ENCODE measurements around the gene SPRED1. TPM values are rescaled to one million over a fixed set of nuclear protein-coding genes. Genes with fewer than 3 reads are reported as not detected.

The SPRED1 gene
- total and polyA plus RNA-seq, 2 of the 4 experiments (the other 2 are of a cell fraction) = 6.6 to 17.9 TPM

GRCh38 chr15:38263251-38263650, 10.6 kb downstream of the SPRED1 start:
- Histone ChIP-seq H2BK20ac (ENCODE audit: low read depth, low read length) (no peak overlapping the region), H3K27me3 (ENCODE audit: control insufficient read depth, insufficient read depth, low read length) (no peaks in the 10 kb centered on the region), H3K27ac (ENCODE audit: insufficient read depth, low read length) (no peak overlapping the region), H2AK5ac (ENCODE audit: low read depth, low read length) (no peak overlapping the region), H3K9me3 (ENCODE audit: control insufficient read depth, insufficient read depth, low read length) (no peaks in the 10 kb centered on the region), H4K91ac (ENCODE audit: insufficient read depth, low read depth, low read length) (no peak overlapping the region), H2AFZ (replicated peaks; ENCODE audit: low read length, poor library complexity) (no peak overlapping the region), H3K9me1 (ENCODE audit: insufficient read depth, low read length) (peaks cover 11% of the 10 kb centered on the region), H3K23ac (ENCODE audit: low read depth, low read length) (no peak overlapping the region), H2BK120ac (ENCODE audit: low read depth, low read length) (no peak overlapping the region), H3K18ac (ENCODE audit: low read depth, low read length) (no peak overlapping the region), H3K14ac (replicated peaks; ENCODE audit: low read depth, low read length) (no peak overlapping the region), H2BK15ac (ENCODE audit: low read depth, low read length) (no peak overlapping the region), H3K4me3 (ENCODE audit: insufficient read depth, low read depth, low read length) (no peak overlapping the region), H3K4ac (ENCODE audit: low read depth, low read length) (no peak overlapping the region), H3K79me1 (ENCODE audit: low read depth in 1 of 2, low read length in 2 of 2) (peaks cover 2 to 55% of the 10 kb centered on the region in 2 experiments; a peak in 3 of 4 replicates), H3K4me2 (ENCODE audit: low read depth, low read length) (no peak overlapping the region), H2BK5ac (ENCODE audit: low read depth, low read length, poor library complexity, severe bottlenecking) (no peak overlapping the region), H4K8ac (ENCODE audit: low read depth in 2 of 2, low read length in 2 of 2) (no peak overlapping the region), H3K36me3 (ENCODE audit: control insufficient read depth, insufficient read depth, low read length) (no peaks in the 10 kb centered on the region), H4K5ac (ENCODE audit: low read depth, low read length) (no peak overlapping the region), H3K9ac (ENCODE audit: low read depth, low read length) (no peak overlapping the region), H2AK9ac (replicated peaks; ENCODE audit: low read depth, low read length, poor library complexity) (no peak overlapping the region), H3K56ac (ENCODE audit: extremely low read depth, insufficient read depth, low read length) (no peak overlapping the region), H3K4me1 (ENCODE audit: control insufficient read depth, insufficient read depth, low read length) (peaks cover 16% of the 10 kb centered on the region; the same call in 1 of the 2 replicates), H4K20me1 (ENCODE audit: insufficient read depth, low read length) (peaks cover 82% of the 10 kb centered on the region)
- DNase-seq = no peak
- CTCF ChIA-PET = no interaction called here
- WGBS, 2 experiments (ENCODE audit: extremely low coverage in 2 of 2, insufficient read length in 1 of 2) = 100% methylated on average over 1 of the region's 3 CpGs; no CpG with 5 or more reads in 1 of the 2 experiments
- ATAC-seq (ENCODE audit: low read depth) = no peak
- TF ChIP-seq MXI1 (IDR thresholded peaks at IDR 0.05; ENCODE audit: borderline replicate concordance, low read depth, low read length) (no peak), SMC3 (IDR thresholded peaks at IDR 0.05; ENCODE audit: low read depth, low read length) (no peak), ELK1 (IDR thresholded peaks at IDR 0.05; ENCODE audit: borderline replicate concordance, low read depth, low read length) (no peak), POLR2A (IDR thresholded peaks at IDR 0.05; ENCODE audit: low read depth, low read length) (no peak), CEBPB (IDR thresholded peaks at IDR 0.05; ENCODE audit: low read depth, low read length) (no peak), MAZ (IDR thresholded peaks at IDR 0.05; ENCODE audit: borderline replicate concordance, low read depth, low read length) (no peak), CHD1 (IDR thresholded peaks at IDR 0.05; ENCODE audit: low read depth, low read length) (no peak), BHLHE40 (IDR thresholded peaks at IDR 0.05; ENCODE audit: low read depth, low read length) (no peak), RAD21 (IDR thresholded peaks at IDR 0.05; ENCODE audit: low read length) (no peak), RFX5 (IDR thresholded peaks at IDR 0.05; ENCODE audit: low read depth, low read length) (no peak), FOS (IDR thresholded peaks at IDR 0.05; ENCODE audit: low read depth, low read length) (no peak)
- TF ChIP-seq, protein P1, sequence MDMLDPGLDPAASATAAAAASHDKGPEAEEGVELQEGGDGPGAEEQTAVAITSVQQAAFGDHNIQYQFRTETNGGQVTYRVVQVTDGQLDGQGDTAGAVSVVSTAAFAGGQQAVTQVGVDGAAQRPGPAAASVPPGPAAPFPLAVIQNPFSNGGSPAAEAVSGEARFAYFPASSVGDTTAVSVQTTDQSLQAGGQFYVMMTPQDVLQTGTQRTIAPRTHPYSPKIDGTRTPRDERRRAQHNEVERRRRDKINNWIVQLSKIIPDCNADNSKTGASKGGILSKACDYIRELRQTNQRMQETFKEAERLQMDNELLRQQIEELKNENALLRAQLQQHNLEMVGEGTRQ (IDR thresholded peaks at IDR 0.05; ENCODE audit: low read depth, low read length) = no peak
- intact Hi-C loops (cut with micrococcal nuclease) = no loop called here
- no TSS peak for BruUV-seq (replicated peaks)
- dilution Hi-C loops (cut with HindIII; ENCODE audit: low sequenced_read_pairs, unreplicated experiment) = no loop called here
- POLR2A ChIA-PET (ENCODE audit: unreplicated experiment) = no interaction called here
- in situ Hi-C loops (cut with MboI; ENCODE audit: low sequenced_read_pairs) = no loop called here
